Vagina (tissue), 2 donors: ENCODE measurements around the gene PLA2R1. TPM values are rescaled to one million over a fixed set of nuclear protein-coding genes. Genes with fewer than 3 reads are reported as not detected.

Experiments
- DNase-seq, 2 donors: peaks; one replicate each; pipeline ENCODE4 v3.0.0-alpha.2; 2017; ENCODE audit errors: extremely low spot score in 2 of 2
- H3K27ac ChIP-seq: fragments of 200-600 bp; sonication (generic); one replicate; pipeline ENCODE4 v1.5.1; 2019
- H3K27me3 ChIP-seq: fragments of 200-600 bp; sonication (generic); one replicate; pipeline ENCODE4 v1.5.1; 2019
- H3K36me3 ChIP-seq, 2 donors: fragments of 200-600 bp; sonication (generic); one replicate each; pipeline ENCODE4 v1.5.1; 2017 to 2019
- H3K4me1 ChIP-seq: fragments of 200-600 bp; sonication (generic); one replicate; pipeline ENCODE4 v1.5.1; 2019
- H3K4me3 ChIP-seq, 2 donors: fragments of 200-600 bp; sonication (generic); 1 replicate in 1 of 2; 2 replicates in 1 of 2; pipeline ENCODE4 v1.5.1; 2016 to 2019
- H3K9me3 ChIP-seq: fragments of 200-600 bp; sonication (generic); one replicate; pipeline ENCODE4 v1.5.1; 2019
- CTCF ChIP-seq, 3 experiments: fragments of 450-650 bp in 2 of 3; fragments of 200-600 bp in 1 of 3; sonication (generic) in 1 of 3; IDR thresholded peaks; one replicate each; pipeline ENCODE4 v1.5.1; 2017 to 2019; ENCODE audit warnings: antibody characterized with exemption in 3 of 3, mild to moderate bottlenecking in 2 of 3, moderate library complexity in 2 of 3
- POLR2A ChIP-seq, 2 donors: fragments of 450-650 bp; IDR thresholded peaks; one replicate each; pipeline ENCODE4 v1.6.1; 2017; ENCODE audit warnings: antibody characterized with exemption in 2 of 2, mild to moderate bottlenecking in 2 of 2, moderate library complexity in 2 of 2
- POLR2AphosphoS5 ChIP-seq, 2 donors: sonication (generic); formaldehyde crosslinking; IDR thresholded peaks; one replicate each; pipeline ENCODE4 v1.9.0; 2017; ENCODE audit warnings: antibody characterized with exemption in 2 of 2, mild to moderate bottlenecking in 2 of 2, low read depth in 1 of 2; ENCODE audit not compliant: insufficient read depth in 1 of 2
- intact Hi-C: fragments of 100-400 bp; cut with DNase I; formaldehyde crosslinking; loops from one replicate; pipeline ENCODE4 v1.15.1; 2023
- total RNA-seq: library from RNA; depleted of rRNA; stranded (reverse); fragments of >200 nt; gene quantifications from one replicate; pipeline ENCODE4 v1.2.3, GENCODE V29; 2016

The PLA2R1 gene
- total RNA-seq, 1 donor from 2014 or later: 24.3 TPM

GRCh38 chr2:160077912-160078810 lies 15.7 kb upstream of the PLA2R1 start:
- H3K36me3 ChIP-seq: no peaks in the 10 kb centered on the region
- no peaks in the 10 kb centered on the region for H3K9me3 ChIP-seq
- no peak overlapping the region for H3K27ac ChIP-seq
- no peaks in the 10 kb centered on the region for H3K4me1 ChIP-seq
- intact Hi-C loops: no loop called here
- no peaks in the 10 kb centered on the region for H3K27me3 ChIP-seq
- DNase-seq: no peak
- no peak overlapping the region for H3K4me3 ChIP-seq
- TF ChIP-seq POLR2AphosphoS5 (IDR thresholded peaks at IDR 0.05; ENCODE audit: insufficient read depth in 1 of 2, low read depth in 1 of 2): no peak
- TF ChIP-seq POLR2A (IDR thresholded peaks at IDR 0.05): no peak
- TF ChIP-seq CTCF (IDR thresholded peaks at IDR 0.05): no peak

GRCh38 chr2:160076914-160077313 lies 14.5 kb upstream of the PLA2R1 start:
- Histone ChIP-seq H3K36me3 (no peaks in the 10 kb centered on the region), H3K4me3 (no peak overlapping the region), H3K4me1 (no peaks in the 10 kb centered on the region), H3K27me3 (no peaks in the 10 kb centered on the region), H3K27ac (no peak overlapping the region), H3K9me3 (no peaks in the 10 kb centered on the region)
- no peak for TF ChIP-seq CTCF (IDR thresholded peaks at IDR 0.05)
- no peak for TF ChIP-seq POLR2AphosphoS5 (IDR thresholded peaks at IDR 0.05; ENCODE audit: insufficient read depth in 1 of 2, low read depth in 1 of 2)
- no peak for TF ChIP-seq POLR2A (IDR thresholded peaks at IDR 0.05)
- intact Hi-C loops: no loop called here
- DNase-seq: no peak

- H3K4me1 ChIP-seq: no peaks in the 10 kb centered on the region
- TF ChIP-seq CTCF (IDR thresholded peaks at IDR 0.05) (no peak), POLR2A (IDR thresholded peaks at IDR 0.05) (no peak), POLR2AphosphoS5 (IDR thresholded peaks at IDR 0.05; ENCODE audit: insufficient read depth in 1 of 2, low read depth in 1 of 2) (no peak)
- intact Hi-C loops: no loop called here
- no peak overlapping the region for H3K4me3 ChIP-seq
- H3K27me3 ChIP-seq: no peaks in the 10 kb centered on the region
- H3K27ac ChIP-seq: no peak overlapping the region
- H3K9me3 ChIP-seq: no peaks in the 10 kb centered on the region
- H3K36me3 ChIP-seq: no peaks in the 10 kb centered on the region
- no peak for DNase-seq
Observed at GRCh38 chr2:160076241-160076640, 13.8 kb upstream of the PLA2R1 start.

GRCh38 chr2:160075171-160075570 lies 12.8 kb upstream of the PLA2R1 start:
- no peak overlapping the region for H3K27ac ChIP-seq
- H3K9me3 ChIP-seq: no peaks in the 10 kb centered on the region
- intact Hi-C loops: no loop called here
- TF ChIP-seq POLR2A (IDR thresholded peaks at IDR 0.05) (no peak), CTCF (IDR thresholded peaks at IDR 0.05) (no peak), POLR2AphosphoS5 (IDR thresholded peaks at IDR 0.05; ENCODE audit: insufficient read depth in 1 of 2, low read depth in 1 of 2) (no peak)
- no peaks in the 10 kb centered on the region for H3K27me3 ChIP-seq
- no peaks in the 10 kb centered on the region for H3K4me1 ChIP-seq
- no peaks in the 10 kb centered on the region for H3K36me3 ChIP-seq
- no peak for DNase-seq
- H3K4me3 ChIP-seq: no peak overlapping the region

GRCh38 chr2:160073284-160073888 lies 11.0 kb upstream of the PLA2R1 start:
- TF ChIP-seq POLR2AphosphoS5 (IDR thresholded peaks at IDR 0.05; ENCODE audit: insufficient read depth in 1 of 2, low read depth in 1 of 2) (no peak), CTCF (IDR thresholded peaks at IDR 0.05) (no peak), POLR2A (IDR thresholded peaks at IDR 0.05) (no peak)
- DNase-seq: no peak
- Histone ChIP-seq H3K27ac (no peak overlapping the region), H3K9me3 (no peaks in the 10 kb centered on the region), H3K4me3 (no peak overlapping the region), H3K27me3 (no peaks in the 10 kb centered on the region), H3K4me1 (no peaks in the 10 kb centered on the region), H3K36me3 (no peaks in the 10 kb centered on the region)
- intact Hi-C loops: no loop called here
